GM06990 (cell line): ENCODE measurements around the gene PLEKHA1.

Source experiments
- DNase-seq: peaks from one replicate; pipeline ENCODE4 v3.0.0-alpha.2; 2011; ENCODE audit not compliant: insufficient read length; ENCODE audit errors: extremely low read depth
- H3K27me3 ChIP-seq: replicated peaks from 2 replicates; pipeline ENCODE4 v1.6.0; 2011; ENCODE audit warnings: low read length; ENCODE audit not compliant: control insufficient read depth, insufficient read depth
- H3K36me3 ChIP-seq: 2 replicates; pipeline ENCODE4 v1.5.1; 2011; ENCODE audit warnings: low read length; ENCODE audit not compliant: control insufficient read depth, insufficient read depth
- H3K4me3 ChIP-seq: replicated peaks from 2 replicates; pipeline ENCODE4 v1.5.1; 2011; ENCODE audit warnings: low read depth, mild to moderate bottlenecking, control low read depth, low read length
- TF ChIP-seq, protein P1 (sequence below): IDR thresholded peaks from 2 replicates; pipeline ENCODE4 v1.5.1; 2011; ENCODE audit warnings: low read length, control low read depth, mild to moderate bottlenecking, inconsistent platforms; ENCODE audit not compliant: insufficient read depth, poor library complexity, severe bottlenecking

PLEKHA1 gene

DNA sequence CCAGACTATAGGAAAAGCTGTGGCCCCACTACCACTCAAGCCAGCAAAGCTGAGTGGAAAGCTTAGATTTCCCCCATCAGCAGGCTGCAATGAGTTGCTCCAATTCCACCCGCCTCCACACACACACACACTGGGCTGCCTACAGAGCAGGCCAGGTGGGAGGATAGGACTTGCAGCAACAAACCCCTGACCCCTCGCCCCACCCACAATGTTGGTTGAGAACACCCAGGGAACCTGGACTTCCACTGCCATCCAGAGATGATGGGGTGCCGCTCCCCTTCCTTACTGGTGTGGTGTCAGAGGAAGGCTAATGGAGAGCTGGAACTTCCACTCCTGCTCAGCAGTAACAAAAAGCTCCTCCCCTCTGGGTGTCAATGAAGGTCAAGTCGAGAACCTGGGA lies 16.8 kb upstream of the PLEKHA1 start:
- no peak overlapping the region for H3K4me3 ChIP-seq
- H3K36me3 ChIP-seq, result no peaks in the 10 kb centered on the region
- DNase-seq, result no peak
- H3K27me3 ChIP-seq, result no peaks in the 10 kb centered on the region; the same call in none of the 2 replicates
- TF ChIP-seq, protein P1, sequence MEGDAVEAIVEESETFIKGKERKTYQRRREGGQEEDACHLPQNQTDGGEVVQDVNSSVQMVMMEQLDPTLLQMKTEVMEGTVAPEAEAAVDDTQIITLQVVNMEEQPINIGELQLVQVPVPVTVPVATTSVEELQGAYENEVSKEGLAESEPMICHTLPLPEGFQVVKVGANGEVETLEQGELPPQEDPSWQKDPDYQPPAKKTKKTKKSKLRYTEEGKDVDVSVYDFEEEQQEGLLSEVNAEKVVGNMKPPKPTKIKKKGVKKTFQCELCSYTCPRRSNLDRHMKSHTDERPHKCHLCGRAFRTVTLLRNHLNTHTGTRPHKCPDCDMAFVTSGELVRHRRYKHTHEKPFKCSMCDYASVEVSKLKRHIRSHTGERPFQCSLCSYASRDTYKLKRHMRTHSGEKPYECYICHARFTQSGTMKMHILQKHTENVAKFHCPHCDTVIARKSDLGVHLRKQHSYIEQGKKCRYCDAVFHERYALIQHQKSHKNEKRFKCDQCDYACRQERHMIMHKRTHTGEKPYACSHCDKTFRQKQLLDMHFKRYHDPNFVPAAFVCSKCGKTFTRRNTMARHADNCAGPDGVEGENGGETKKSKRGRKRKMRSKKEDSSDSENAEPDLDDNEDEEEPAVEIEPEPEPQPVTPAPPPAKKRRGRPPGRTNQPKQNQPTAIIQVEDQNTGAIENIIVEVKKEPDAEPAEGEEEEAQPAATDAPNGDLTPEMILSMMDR, result no peak

DNA sequence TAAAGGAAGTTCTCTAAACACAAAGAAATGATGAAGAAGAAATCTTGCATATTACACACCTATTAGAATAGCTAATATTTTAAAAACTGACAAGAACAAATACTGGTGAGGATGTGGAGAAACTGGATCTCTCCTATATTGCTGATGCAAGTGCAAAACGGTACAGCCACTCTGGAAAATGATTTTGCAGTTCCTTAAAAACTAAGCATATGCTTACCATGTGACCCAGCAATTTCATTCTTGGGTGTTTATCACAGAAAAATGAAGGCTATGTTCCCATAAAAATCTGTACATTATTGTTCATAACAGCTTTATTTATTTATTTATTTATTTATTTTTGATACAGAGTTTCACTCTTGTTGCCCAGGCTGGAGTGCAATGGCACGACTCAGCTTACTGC lies 14.9 kb upstream of the PLEKHA1 start:
- H3K4me3 ChIP-seq, result no peak overlapping the region
- no peaks in the 10 kb centered on the region for H3K27me3 ChIP-seq
- TF ChIP-seq, protein P1, result no peak
- no peak for DNase-seq
- no peaks in the 10 kb centered on the region for H3K36me3 ChIP-seq

DNA sequence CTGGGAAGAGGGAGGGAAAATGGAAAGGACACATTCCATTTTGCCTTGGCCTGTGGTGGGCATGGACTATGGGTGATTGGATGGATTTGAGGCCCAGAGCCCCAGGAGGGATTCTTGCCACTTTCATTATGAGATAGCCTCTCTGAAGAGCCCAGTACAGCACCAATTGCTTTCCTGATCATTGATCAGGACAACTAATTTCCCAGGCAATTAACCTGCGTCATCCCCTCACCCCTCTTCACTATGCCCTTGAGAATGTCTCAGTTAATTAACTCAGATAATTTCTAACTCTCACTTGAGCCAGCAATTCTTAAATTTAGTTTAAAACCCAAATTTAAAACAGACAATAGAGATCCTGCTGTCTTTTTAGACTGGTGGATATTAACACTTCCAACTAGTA lies 13.5 kb upstream of the PLEKHA1 start:
- Histone ChIP-seq H3K4me3 (no peak overlapping the region), H3K36me3 (no peaks in the 10 kb centered on the region), H3K27me3 (no peaks in the 10 kb centered on the region)
- DNase-seq, result no peak
- TF ChIP-seq, protein P1, result no peak

DNA sequence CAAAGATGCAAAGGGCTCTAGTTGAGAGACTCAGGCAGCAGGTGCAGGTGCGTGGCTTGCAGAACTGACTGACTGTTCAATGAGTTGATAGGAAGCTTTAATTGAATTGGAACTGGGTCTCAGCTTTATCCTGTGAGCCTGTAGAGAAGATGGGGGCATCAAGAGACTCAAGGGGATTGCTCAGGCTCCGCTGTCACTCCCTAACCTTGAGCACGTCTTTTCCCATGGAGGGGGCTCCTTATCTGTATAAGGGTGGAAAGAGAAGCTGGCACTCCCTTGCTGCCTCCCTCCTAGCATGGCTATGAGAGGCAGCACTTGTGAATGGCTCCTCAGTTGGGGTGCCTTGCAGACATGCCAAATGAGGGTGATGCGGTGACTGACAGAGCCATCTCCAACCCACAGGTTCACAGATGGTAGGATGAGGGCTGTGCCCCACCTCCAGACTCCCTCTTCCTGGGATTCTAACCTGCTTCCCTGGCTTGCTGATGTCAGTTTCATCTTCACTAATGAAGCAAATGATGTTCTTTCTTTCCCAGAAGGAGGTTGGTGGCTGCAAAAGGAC lies 12.4 kb upstream of the PLEKHA1 start:
- no peaks in the 10 kb centered on the region for H3K27me3 ChIP-seq
- no peaks in the 10 kb centered on the region for H3K36me3 ChIP-seq
- TF ChIP-seq, protein P1, result no peak
- H3K4me3 ChIP-seq, result no peak overlapping the region
- no peak for DNase-seq

DNA sequence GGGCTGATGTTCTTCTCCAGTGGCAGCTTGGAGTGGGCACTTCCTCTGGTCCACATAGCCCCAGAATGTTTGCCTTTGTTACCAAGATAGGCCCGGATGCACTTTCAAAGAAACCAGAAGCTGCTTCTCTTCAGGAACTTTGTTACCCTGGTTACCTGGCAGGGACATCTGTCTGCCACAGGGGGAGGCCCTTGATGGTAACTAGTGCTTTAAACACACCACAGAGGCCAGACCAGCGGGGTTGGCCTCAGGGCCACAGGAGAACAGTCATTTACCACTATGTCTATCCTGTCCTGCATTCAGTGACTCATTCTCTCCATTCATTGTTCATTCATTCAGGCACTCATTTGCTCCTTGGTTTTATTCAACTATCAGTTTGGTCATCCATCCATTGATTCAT lies 11.9 kb upstream of the PLEKHA1 start:
- Histone ChIP-seq H3K27me3 (no peaks in the 10 kb centered on the region), H3K36me3 (no peaks in the 10 kb centered on the region), H3K4me3 (no peak overlapping the region)
- DNase-seq, result no peak
- TF ChIP-seq, protein P1, result no peak

DNA sequence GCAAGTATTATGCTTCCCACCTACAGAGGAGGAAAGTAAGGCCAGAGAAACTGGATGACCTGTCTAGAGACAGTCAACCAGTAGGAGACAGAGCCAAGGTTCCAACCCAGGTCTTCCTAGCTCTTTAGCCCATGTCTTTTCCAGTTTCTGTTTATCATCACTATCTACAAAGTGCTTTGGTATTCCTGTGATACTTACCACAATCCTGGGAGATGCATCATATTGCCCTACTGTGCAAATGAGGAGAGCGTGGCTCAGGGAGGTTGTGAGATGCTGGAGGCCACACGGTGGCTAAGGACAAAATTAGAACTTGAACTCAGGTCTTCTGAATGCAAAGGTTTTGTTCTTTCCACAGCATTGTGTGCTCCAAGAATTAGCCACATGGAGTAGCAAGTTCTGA lies 11.2 kb upstream of the PLEKHA1 start:
- TF ChIP-seq, protein P1, result no peak
- no peaks in the 10 kb centered on the region for H3K36me3 ChIP-seq
- no peak for DNase-seq

More for the DNA sequence above, 11.2 kb upstream of the PLEKHA1 start:
- Histone ChIP-seq H3K4me3 (no peak overlapping the region), H3K27me3 (no peaks in the 10 kb centered on the region; the same call in 1 of the 2 replicates)
